Stimulated activated effector memory CD8-positive, alpha-beta T cell treated with anti-CD3 and anti-CD28 coated beads, Interleukin-12 subunit alpha, Interleukin-12 subunit beta, amount 100 ng/mL, for 72 hours (primary cell): ENCODE measurements around the gene TRPV4.

Experiments
- ATAC-seq: fragments of 150-1000 bp; cut with Tn5 transposase; 2 replicates; pipeline ENCODE4 v1.10.0; 2021
- DNase-seq, 2 donors: peaks; one replicate each; pipeline ENCODE4 v3.0.0; 2021 to 2022; ENCODE audit warnings: low spot score in 2 of 2
- H3K27ac Mint-ChIP-seq: one replicate; pipeline ENCODE4 v1.8.0; 2022; ENCODE audit warnings: mild to moderate bottlenecking, mixed read lengths
- H3K36me3 Mint-ChIP-seq: one replicate; pipeline ENCODE4 v1.8.0; 2022; ENCODE audit warnings: mild to moderate bottlenecking, mixed read lengths
- H3K4me1 Mint-ChIP-seq: one replicate; pipeline ENCODE4 v1.8.0; 2022; ENCODE audit warnings: mixed read lengths
- H3K4me3 Mint-ChIP-seq: one replicate; pipeline ENCODE4 v1.8.0; 2022; ENCODE audit warnings: mild to moderate bottlenecking, mixed read lengths
- H3K9me3 Mint-ChIP-seq: one replicate; pipeline ENCODE4 v1.8.0; 2022; ENCODE audit warnings: mixed read lengths

Gene TRPV4

GRCh38 chr12:109734219-109735000, 98.8 kb downstream of the TRPV4 start:
- Mint-ChIP-seq H3K4me1 (peaks cover 6% of the 10 kb centered on the region), H3K9me3 (no peaks in the 10 kb centered on the region), H3K27ac (no peak overlapping the region), H3K4me3 (no peak overlapping the region), H3K36me3 (no peaks in the 10 kb centered on the region)
- ATAC-seq (no peak), DNase-seq (no peak)
